K562 (cell line): ENCODE data around the gene BEST4. TPM values are rescaled to one million over a fixed set of nuclear protein-coding genes. Genes with fewer than 3 reads are reported as not detected.

ENCODE experiments used
- BRD4 ChIP-seq: fragments of 200-600 bp; sonication (generic); IDR thresholded peaks from 2 replicates; pipeline ENCODE4 v1.6.1; 2017; ENCODE audit warnings: inconsistent platforms
- CAMTA2 ChIP-seq: fragments of 250-450 bp; sonication (Bioruptor Pico); conservative IDR thresholded peaks from 2 replicates; pipeline ENCODE4 v1.5.1; 2022
- ESRRB ChIP-seq: fragments of 250-450 bp; sonication (Bioruptor Pico); IDR thresholded peaks from 2 replicates; pipeline ENCODE4 v1.5.0; 2020; ENCODE audit warnings: mild to moderate bottlenecking, moderate library complexity, borderline replicate concordance
- GABPB1 ChIP-seq: sonication (generic); formaldehyde crosslinking; IDR thresholded peaks from 2 replicates; pipeline ENCODE4 v1.8.0; 2022; ENCODE audit warnings: mild to moderate bottlenecking, missing genetic modification reagents
- HNRNPH1 ChIP-seq: fragments of 200-400 bp; formaldehyde crosslinking; optimal IDR thresholded peaks from 2 replicates; pipeline ENCODE3; 2017; ENCODE audit warnings: low read depth, mild to moderate bottlenecking, low read length, moderate library complexity
- HNRNPK ChIP-seq: fragments of 200-400 bp; formaldehyde crosslinking; IDR thresholded peaks from one replicate; pipeline ENCODE4 v1.6.1; 2018; ENCODE audit warnings: mild to moderate bottlenecking, low read depth, low read length; ENCODE audit not compliant: poor library complexity, severe bottlenecking
- KDM2B ChIP-seq: fragments of 250-450 bp; sonication (Bioruptor Pico); IDR thresholded peaks from 2 replicates; pipeline ENCODE4 v1.8.0; 2021; ENCODE audit warnings: mild to moderate bottlenecking, moderate library complexity
- L3MBTL2 ChIP-seq: fragments of 450-650 bp; IDR thresholded peaks from 2 replicates; pipeline ENCODE4 v1.6.1; 2016; ENCODE audit warnings: mild to moderate bottlenecking, moderate library complexity
- MECOM ChIP-seq: fragments of 250-450 bp; sonication (Bioruptor Pico); IDR thresholded peaks from 2 replicates; pipeline ENCODE4 v1.8.0; 2022; ENCODE audit warnings: inconsistent platforms
- MTF1 ChIP-seq: fragments of 250-450 bp; sonication (Bioruptor Pico); IDR thresholded peaks from 2 replicates; pipeline ENCODE4 v1.9.0; 2021; ENCODE audit warnings: moderate library complexity, mild to moderate bottlenecking, inconsistent platforms, borderline replicate concordance
- NFYB ChIP-seq: IDR thresholded peaks from 2 replicates; pipeline ENCODE4 v1.6.1; 2011; ENCODE audit warnings: mild to moderate bottlenecking, moderate library complexity; ENCODE audit not compliant: insufficient read length; ENCODE audit errors: extremely low read depth
- PHF8 ChIP-seq: fragments of 200-600 bp; sonication (generic); IDR thresholded peaks from 2 replicates; pipeline ENCODE4 v1.6.1; 2012; ENCODE audit warnings: mixed run types, mild to moderate bottlenecking, inconsistent platforms, low read length, moderate library complexity, borderline replicate concordance
- POLR3A ChIP-seq: IDR thresholded peaks from 2 replicates; pipeline ENCODE4 v1.6.1; 2011; ENCODE audit warnings: borderline replicate concordance, mild to moderate bottlenecking, moderate library complexity; ENCODE audit not compliant: insufficient read length, insufficient read depth; ENCODE audit errors: extremely low read depth
- RUNX1 ChIP-seq: sonication (generic); IDR thresholded peaks from 2 replicates; pipeline ENCODE4 v1.6.1; 2016; ENCODE audit warnings: antibody characterized with exemption, low read depth
- TAF1 ChIP-seq: IDR thresholded peaks from 2 replicates; pipeline ENCODE4 v1.6.1; 2011; ENCODE audit warnings: mild to moderate bottlenecking, low read length, moderate library complexity; ENCODE audit not compliant: insufficient read depth, control insufficient read depth, severe bottlenecking; ENCODE audit errors: extremely low read depth
- TAF9B ChIP-seq: fragments of 450-650 bp; IDR thresholded peaks from 2 replicates; pipeline ENCODE4 v1.6.1; 2018; ENCODE audit warnings: mild to moderate bottlenecking; ENCODE audit not compliant: partially characterized antibody
- TGIF2 ChIP-seq: sonication (generic); formaldehyde crosslinking; IDR thresholded peaks from 2 replicates; pipeline ENCODE4 v1.8.1; 2022; ENCODE audit warnings: mild to moderate bottlenecking, missing genetic modification reagents, moderate library complexity
- U2AF2 ChIP-seq: fragments of 200-400 bp; formaldehyde crosslinking; optimal IDR thresholded peaks from 2 replicates; pipeline ENCODE3; 2017; ENCODE audit warnings: low read depth, mild to moderate bottlenecking, low read length
- ZNF133 ChIP-seq: fragments of 250-450 bp; sonication (Bioruptor Pico); IDR thresholded peaks from 2 replicates; pipeline ENCODE4 v1.4.0; 2020; ENCODE audit warnings: mild to moderate bottlenecking
- ZNF408 ChIP-seq: fragments of 250-450 bp; sonication (Bioruptor Pico); IDR thresholded peaks from 2 replicates; pipeline ENCODE4 v1.4.0; 2020; ENCODE audit warnings: low read depth, mild to moderate bottlenecking, moderate library complexity
- ZNF696 ChIP-seq: fragments of 250-450 bp; sonication (Bioruptor Pico); conservative IDR thresholded peaks from 2 replicates; pipeline ENCODE4 v1.4.0; 2020; ENCODE audit warnings: mild to moderate bottlenecking, moderate library complexity
- ZNF707 ChIP-seq: fragments of 250-450 bp; sonication (Bioruptor Pico); conservative IDR thresholded peaks from 2 replicates; pipeline ENCODE4 v1.8.0; 2022; ENCODE audit warnings: inconsistent platforms, mild to moderate bottlenecking, moderate library complexity
- ZNF77 ChIP-seq: fragments of 250-450 bp; sonication (Bioruptor Pico); IDR thresholded peaks from 2 replicates; pipeline ENCODE4 v1.5.0; 2020
- polyA plus RNA-seq, 8 experiments: library from polyadenylated mRNA; depleted of rRNA in 4 of 8; stranded (reverse) in 5 of 8; unstranded in 3 of 8; fragments of >200 nt; fragmentation: Nextera tagmentation in 2 of 8; fragmentation: Illumina TruSeq in 1 of 8; extraction: Ambion mirVana in 2 of 8; extraction: Trizol in 1 of 8; gene quantifications; 2 replicates each; pipeline versions ENCODE4 v1.2.1 to v1.2.3, GENCODE V29; 2011 to 2014; ENCODE audit warnings: inconsistent platforms in 1 of 8, missing spikeins in 1 of 8
- total RNA-seq, 7 experiments: library from RNA; depleted of rRNA in 6 of 7; stranded (reverse); fragments of >200 nt in 6 of 7; fragmentation: Illumina TruSeq in 2 of 7; extraction: Trizol in 2 of 7; gene quantifications; 2 replicates each; pipeline versions ENCODE4 v1.2.1 to v1.2.3, GENCODE V29; 2011 to 2021; ENCODE audit warnings: low replicate concordance in 1 of 7
- TF ChIP-seq, protein P1 (sequence below): sonication (generic); IDR thresholded peaks from 2 replicates; pipeline ENCODE4 v1.6.1; 2016
- TF ChIP-seq, protein P2 (sequence below): fragments of 250-450 bp; sonication (Bioruptor Pico); IDR thresholded peaks from 2 replicates; pipeline ENCODE4 v1.9.0; 2021; ENCODE audit warnings: mild to moderate bottlenecking
- TF ChIP-seq, protein P3 (sequence below): sonication (generic); formaldehyde crosslinking; IDR thresholded peaks from 2 replicates; pipeline ENCODE4 v1.4.0; 2020; ENCODE audit warnings: mild to moderate bottlenecking, missing genetic modification reagents

BEST4 gene
- total and polyA plus RNA-seq, 9 of the 15 experiments (the other 6 are each of a cell fraction or from before 2014, with no cell fraction given) = 0.07 to 0.11 TPM; not detected in 7

DNA sequence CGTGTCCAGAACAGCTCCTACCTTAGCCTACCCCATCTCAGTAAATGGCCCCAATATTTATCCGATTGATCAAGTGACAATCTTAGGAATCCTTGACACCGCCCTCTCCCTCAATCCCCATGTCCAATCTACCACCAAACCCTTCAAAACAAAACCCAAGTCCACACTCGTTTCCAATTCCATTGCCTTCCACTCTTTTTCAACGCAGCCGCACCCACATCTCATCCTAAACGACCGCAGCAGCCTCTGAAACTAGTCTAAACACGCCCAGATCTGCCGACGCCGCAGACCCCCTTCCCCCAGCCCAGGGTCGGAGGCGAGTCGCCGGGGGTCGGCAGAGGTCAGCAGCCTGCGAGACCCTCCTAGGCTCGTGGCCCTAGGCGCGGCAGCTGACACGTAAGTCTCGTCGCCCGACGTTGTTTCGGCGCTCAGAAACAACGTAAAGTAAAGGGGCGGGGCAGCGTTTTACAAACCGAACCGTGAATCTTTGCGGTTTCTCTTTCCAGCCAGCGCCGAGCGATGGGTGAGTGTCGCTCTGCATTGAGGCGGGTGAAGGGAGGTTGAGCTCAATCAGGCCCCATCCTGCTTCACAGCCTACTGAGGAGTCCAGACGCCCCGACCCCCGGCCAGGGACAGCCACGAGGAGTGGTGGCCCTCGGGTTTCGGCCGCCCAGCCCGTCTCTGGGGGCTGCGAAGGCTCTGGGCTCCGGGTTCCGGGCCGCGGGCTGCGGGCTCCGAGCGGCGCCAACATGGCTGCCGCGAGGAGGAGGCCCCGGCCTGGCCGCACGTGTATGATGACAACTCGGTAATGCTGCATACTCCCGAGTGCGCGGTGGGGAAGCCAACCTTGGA lies 12.7 kb downstream of the BEST4 start, which contains the start of gene RPS8 (continued):
- TF ChIP-seq, protein P1, sequence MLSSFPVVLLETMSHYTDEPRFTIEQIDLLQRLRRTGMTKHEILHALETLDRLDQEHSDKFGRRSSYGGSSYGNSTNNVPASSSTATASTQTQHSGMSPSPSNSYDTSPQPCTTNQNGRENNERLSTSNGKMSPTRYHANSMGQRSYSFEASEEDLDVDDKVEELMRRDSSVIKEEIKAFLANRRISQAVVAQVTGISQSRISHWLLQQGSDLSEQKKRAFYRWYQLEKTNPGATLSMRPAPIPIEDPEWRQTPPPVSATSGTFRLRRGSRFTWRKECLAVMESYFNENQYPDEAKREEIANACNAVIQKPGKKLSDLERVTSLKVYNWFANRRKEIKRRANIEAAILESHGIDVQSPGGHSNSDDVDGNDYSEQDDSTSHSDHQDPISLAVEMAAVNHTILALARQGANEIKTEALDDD = peak; percentile 28; the same call in 1 of the 2 replicates
- TF ChIP-seq MTF1 (CRISPR knock-in tag) = no peak
- no peak for TF ChIP-seq CAMTA2 (CRISPR knock-in tag)
- no peak for TF ChIP-seq HNRNPK
- TF ChIP-seq TGIF2 (CRISPR knock-in tag) = peak; percentile 68; the same call in 1 of the 2 replicates
- no peak for TF ChIP-seq U2AF2
- TF ChIP-seq TAF9B = peak; percentile 99
- TF ChIP-seq GABPB1 (CRISPR knock-in tag) = peak; percentile 77
- TF ChIP-seq TAF1 = peak; percentile 99
- no peak for TF ChIP-seq NFYB
- no peak for TF ChIP-seq ZNF408 (CRISPR knock-in tag)
- TF ChIP-seq L3MBTL2 = peak; percentile 94
- TF ChIP-seq ZNF77 (CRISPR knock-in tag) = no peak; the same call in 1 of the 2 replicates
- TF ChIP-seq BRD4 = peak; percentile 100
- no peak for TF ChIP-seq ZNF707 (CRISPR knock-in tag)
- peak; percentile 100 for TF ChIP-seq PHF8
- no peak for TF ChIP-seq ZNF133 (CRISPR knock-in tag)
- TF ChIP-seq, protein P2, sequence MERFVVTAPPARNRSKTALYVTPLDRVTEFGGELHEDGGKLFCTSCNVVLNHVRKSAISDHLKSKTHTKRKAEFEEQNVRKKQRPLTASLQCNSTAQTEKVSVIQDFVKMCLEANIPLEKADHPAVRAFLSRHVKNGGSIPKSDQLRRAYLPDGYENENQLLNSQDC (CRISPR knock-in tag) = no peak
- TF ChIP-seq ZNF696 (CRISPR knock-in tag) = no peak
- no peak for TF ChIP-seq MECOM (CRISPR knock-in tag)
- TF ChIP-seq POLR3A = no peak
- TF ChIP-seq, protein P3, sequence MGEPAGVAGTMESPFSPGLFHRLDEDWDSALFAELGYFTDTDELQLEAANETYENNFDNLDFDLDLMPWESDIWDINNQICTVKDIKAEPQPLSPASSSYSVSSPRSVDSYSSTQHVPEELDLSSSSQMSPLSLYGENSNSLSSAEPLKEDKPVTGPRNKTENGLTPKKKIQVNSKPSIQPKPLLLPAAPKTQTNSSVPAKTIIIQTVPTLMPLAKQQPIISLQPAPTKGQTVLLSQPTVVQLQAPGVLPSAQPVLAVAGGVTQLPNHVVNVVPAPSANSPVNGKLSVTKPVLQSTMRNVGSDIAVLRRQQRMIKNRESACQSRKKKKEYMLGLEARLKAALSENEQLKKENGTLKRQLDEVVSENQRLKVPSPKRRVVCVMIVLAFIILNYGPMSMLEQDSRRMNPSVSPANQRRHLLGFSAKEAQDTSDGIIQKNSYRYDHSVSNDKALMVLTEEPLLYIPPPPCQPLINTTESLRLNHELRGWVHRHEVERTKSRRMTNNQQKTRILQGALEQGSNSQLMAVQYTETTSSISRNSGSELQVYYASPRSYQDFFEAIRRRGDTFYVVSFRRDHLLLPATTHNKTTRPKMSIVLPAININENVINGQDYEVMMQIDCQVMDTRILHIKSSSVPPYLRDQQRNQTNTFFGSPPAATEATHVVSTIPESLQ (CRISPR knock-in tag) = no peak
- TF ChIP-seq RUNX1 = no peak
- TF ChIP-seq KDM2B (CRISPR knock-in tag) = no peak; the same call in 1 of the 2 replicates
- TF ChIP-seq HNRNPH1 = no peak
- peak; percentile 13; the same call in 1 of the 2 replicates for TF ChIP-seq ESRRB (CRISPR knock-in tag)
